ENCODE measurements around the gene FOSL1.

Gene FOSL1

GRCh38 chr11:65917077-65917433, 16.9 kb upstream of the FOSL1 start:
- ATAC-seq (ENCODE audit: low read depth) (no peak), DNase-seq (ENCODE audit: low spot score in 2 of 2) (no peak)
- H3K9me3 Mint-ChIP-seq: no peaks in the 10 kb centered on the region
- H3K36me3 Mint-ChIP-seq: peaks cover 5% of the 10 kb centered on the region
- H3K4me1 Mint-ChIP-seq: peaks cover 23% of the 10 kb centered on the region
- peak overlapping the region; percentile 86 for H3K4me3 Mint-ChIP-seq
- H3K27ac Mint-ChIP-seq: no peak overlapping the region
- no peaks in the 10 kb centered on the region for H3K27me3 Mint-ChIP-seq

DNA sequence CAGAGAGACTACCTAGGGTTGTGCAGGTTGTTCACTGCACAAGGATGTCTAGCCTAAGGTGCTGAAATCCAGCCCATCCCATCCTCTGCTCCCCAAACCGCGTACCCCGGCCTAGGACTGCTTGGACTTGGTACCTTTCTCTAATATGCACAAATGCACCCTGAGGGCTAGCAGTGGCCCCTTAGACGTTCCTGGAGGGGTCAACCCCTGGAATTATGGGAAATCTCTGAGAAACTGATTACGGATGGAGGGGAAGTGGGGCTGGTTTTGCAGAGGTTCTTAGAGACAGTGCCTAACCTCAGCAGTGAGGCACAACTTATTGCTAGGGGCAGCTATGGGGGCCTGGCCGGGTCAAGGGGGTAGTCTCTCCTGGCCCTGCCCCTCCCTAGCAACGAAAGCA, 16.2 kb upstream of the FOSL1 start:
- Mint-ChIP-seq H3K4me1 (peaks cover 25% of the 10 kb centered on the region), H3K4me3 (peak overlapping the region; percentile 86), H3K27ac (no peak overlapping the region), H3K9me3 (no peaks in the 10 kb centered on the region), H3K36me3 (peaks cover 4% of the 10 kb centered on the region), H3K27me3 (peaks cover 3% of the 10 kb centered on the region)
- no peak for DNase-seq (ENCODE audit: low spot score in 2 of 2)
- ATAC-seq (ENCODE audit: low read depth): no peak

- peaks cover 4% of the 10 kb centered on the region for H3K36me3 Mint-ChIP-seq
- H3K4me1 Mint-ChIP-seq: peaks cover 25% of the 10 kb centered on the region
- no peak for ATAC-seq (ENCODE audit: low read depth)
- peaks cover 3% of the 10 kb centered on the region for H3K27me3 Mint-ChIP-seq
- H3K9me3 Mint-ChIP-seq: no peaks in the 10 kb centered on the region
- H3K27ac Mint-ChIP-seq: no peak overlapping the region
- H3K4me3 Mint-ChIP-seq: no peak overlapping the region
- DNase-seq (ENCODE audit: low spot score in 2 of 2): no peak
These were observed 15.6 kb upstream of the FOSL1 start for GRCh38 chr11:65915821-65916251.

DNA sequence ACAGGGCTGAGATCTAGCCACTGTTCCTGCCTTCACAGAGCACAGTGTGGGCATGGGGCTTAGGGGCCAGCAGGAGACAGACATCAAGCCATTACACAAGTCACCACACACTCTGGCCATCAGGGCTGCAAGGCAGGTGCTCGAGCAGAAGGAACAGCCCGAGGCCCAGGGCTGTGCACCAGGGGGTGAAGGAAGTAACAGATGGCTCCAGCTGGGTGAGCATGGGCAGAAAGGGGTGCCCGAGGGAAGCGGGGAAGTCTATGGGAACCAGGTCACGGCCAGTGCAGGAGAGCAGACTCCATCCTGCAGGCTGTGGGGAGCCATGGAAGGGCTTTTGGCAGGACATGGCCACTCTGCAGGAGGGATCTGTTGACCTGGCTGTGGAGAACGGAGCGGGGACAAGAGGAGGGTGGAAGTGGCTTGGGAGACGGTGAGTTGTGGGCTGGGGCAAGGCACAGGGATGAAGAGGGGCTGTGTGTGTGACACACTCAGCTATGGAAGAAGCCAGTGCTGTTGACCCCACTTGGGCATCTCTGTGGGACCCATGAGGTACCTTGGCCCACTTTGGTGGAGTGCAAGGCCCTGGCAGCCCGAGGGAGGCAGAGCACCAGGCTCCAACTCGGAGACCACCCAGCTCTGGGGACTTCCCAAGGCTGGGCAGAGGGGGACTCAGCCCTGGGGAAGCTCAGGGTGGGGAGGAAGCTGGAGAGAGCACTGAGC, 15.1 kb upstream of the FOSL1 start:
- no peak for DNase-seq (ENCODE audit: low spot score in 2 of 2)
- ATAC-seq (ENCODE audit: low read depth): no peak
- Mint-ChIP-seq H3K36me3 (peaks cover 4% of the 10 kb centered on the region), H3K4me1 (peaks cover 25% of the 10 kb centered on the region), H3K27me3 (peaks cover 3% of the 10 kb centered on the region), H3K4me3 (no peak overlapping the region), H3K27ac (no peak overlapping the region), H3K9me3 (no peaks in the 10 kb centered on the region)

GRCh38 chr11:65912845-65913244, 12.7 kb upstream of the FOSL1 start:
- Mint-ChIP-seq H3K9me3 (no peaks in the 10 kb centered on the region), H3K27ac (no peak overlapping the region), H3K4me1 (peaks cover 25% of the 10 kb centered on the region), H3K27me3 (peaks cover 12% of the 10 kb centered on the region), H3K4me3 (no peak overlapping the region), H3K36me3 (peaks cover 4% of the 10 kb centered on the region)
- ATAC-seq (ENCODE audit: low read depth) (no peak), DNase-seq (ENCODE audit: low spot score in 2 of 2) (no peak)

- Mint-ChIP-seq H3K4me3 (no peak overlapping the region), H3K27me3 (peaks cover 13% of the 10 kb centered on the region), H3K9me3 (no peaks in the 10 kb centered on the region), H3K36me3 (peaks cover 1% of the 10 kb centered on the region), H3K4me1 (peaks cover 22% of the 10 kb centered on the region), H3K27ac (no peak overlapping the region)
- ATAC-seq (ENCODE audit: low read depth) (no peak), DNase-seq (ENCODE audit: low spot score in 2 of 2) (no peak)
These were observed 11.7 kb upstream of the FOSL1 start for GRCh38 chr11:65911682-65912568.

DNA sequence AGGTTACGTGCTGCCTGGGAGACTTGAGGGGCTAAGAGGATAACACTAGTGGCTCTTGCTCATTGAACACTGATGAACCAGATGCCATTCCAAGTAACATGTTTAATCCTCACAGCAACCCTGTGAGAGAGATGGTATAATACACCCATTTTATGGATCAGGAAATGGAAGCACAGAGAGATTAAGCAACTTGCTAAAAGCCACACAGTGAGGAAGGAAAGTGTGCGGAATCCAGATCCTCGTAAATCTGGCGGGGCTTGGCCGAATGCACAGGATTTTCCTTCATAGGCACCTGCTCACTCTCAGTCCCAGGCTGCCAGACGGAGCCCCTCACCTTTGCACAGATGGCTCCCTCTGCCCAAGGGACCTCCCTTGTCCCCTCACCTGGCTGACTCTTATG, 7.7 kb upstream of the FOSL1 start:
- Mint-ChIP-seq H3K27ac (no peak overlapping the region), H3K4me1 (peaks cover 5% of the 10 kb centered on the region), H3K9me3 (no peaks in the 10 kb centered on the region), H3K4me3 (no peak overlapping the region), H3K36me3 (no peaks in the 10 kb centered on the region), H3K27me3 (peaks cover 20% of the 10 kb centered on the region)
- DNase-seq (ENCODE audit: low spot score in 2 of 2): no peak
- no peak for ATAC-seq (ENCODE audit: low read depth)

DNA sequence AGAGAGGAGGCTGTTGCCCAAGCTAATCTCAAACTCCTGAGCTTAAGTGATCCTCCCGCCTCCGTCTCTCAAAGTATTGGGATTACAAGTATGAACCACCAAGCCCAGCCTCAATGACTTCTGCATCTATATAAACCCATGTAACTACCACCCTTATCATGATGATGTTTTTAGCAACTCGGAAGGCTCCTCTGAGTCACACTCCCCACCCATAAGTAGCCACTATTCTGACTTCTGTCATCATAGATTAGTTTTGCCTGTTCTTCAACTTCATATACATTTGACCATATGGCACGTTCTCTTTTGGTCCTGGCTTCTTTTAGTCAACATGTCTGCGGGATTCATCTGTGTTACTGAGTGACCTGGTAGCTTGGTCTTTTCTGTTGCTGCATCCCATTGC, 6.4 kb upstream of the FOSL1 start:
- H3K27me3 Mint-ChIP-seq: peaks cover 21% of the 10 kb centered on the region
- H3K36me3 Mint-ChIP-seq: no peaks in the 10 kb centered on the region
- no peaks in the 10 kb centered on the region for H3K9me3 Mint-ChIP-seq
- ATAC-seq (ENCODE audit: low read depth) (no peak), DNase-seq (ENCODE audit: low spot score in 2 of 2) (no peak)
- peaks cover 4% of the 10 kb centered on the region for H3K4me1 Mint-ChIP-seq
- no peak overlapping the region for H3K4me3 Mint-ChIP-seq
- no peak overlapping the region for H3K27ac Mint-ChIP-seq

GRCh38 chr11:65903715-65904114, 3.5 kb upstream of the FOSL1 start:
- Mint-ChIP-seq H3K36me3 (no peaks in the 10 kb centered on the region), H3K9me3 (no peaks in the 10 kb centered on the region), H3K27ac (no peak overlapping the region), H3K4me3 (no peak overlapping the region), H3K27me3 (peaks cover 14% of the 10 kb centered on the region), H3K4me1 (peaks cover 2% of the 10 kb centered on the region)
- ATAC-seq (ENCODE audit: low read depth) (no peak), DNase-seq (ENCODE audit: low spot score in 2 of 2) (no peak)

GRCh38 chr11:65903068-65903481, 2.9 kb upstream of the FOSL1 start:
- ATAC-seq (ENCODE audit: low read depth): no peak
- H3K27me3 Mint-ChIP-seq: peaks cover 12% of the 10 kb centered on the region
- no peak for DNase-seq (ENCODE audit: low spot score in 2 of 2)

GRCh38 chr11:65900899-65901180, 652 bp upstream of the FOSL1 start:
- no peaks in the 10 kb centered on the region for H3K9me3 Mint-ChIP-seq
- H3K27me3 Mint-ChIP-seq: peaks cover 6% of the 10 kb centered on the region
- no peaks in the 10 kb centered on the region for H3K36me3 Mint-ChIP-seq
- peak overlapping the region; percentile 60 for H3K27ac Mint-ChIP-seq
- H3K4me1 Mint-ChIP-seq: peaks cover 4% of the 10 kb centered on the region
- H3K4me3 Mint-ChIP-seq: no peak overlapping the region
- no peak for ATAC-seq (ENCODE audit: low read depth)
- DNase-seq (ENCODE audit: low spot score in 2 of 2): no peak

More at GRCh38 chr11:65903068-65903481, 2.9 kb upstream of the FOSL1 start:
- no peak overlapping the region for H3K4me3 Mint-ChIP-seq
- no peaks in the 10 kb centered on the region for H3K36me3 Mint-ChIP-seq
- no peaks in the 10 kb centered on the region for H3K9me3 Mint-ChIP-seq
- peaks cover 2% of the 10 kb centered on the region for H3K4me1 Mint-ChIP-seq
- H3K27ac Mint-ChIP-seq: no peak overlapping the region

DNA sequence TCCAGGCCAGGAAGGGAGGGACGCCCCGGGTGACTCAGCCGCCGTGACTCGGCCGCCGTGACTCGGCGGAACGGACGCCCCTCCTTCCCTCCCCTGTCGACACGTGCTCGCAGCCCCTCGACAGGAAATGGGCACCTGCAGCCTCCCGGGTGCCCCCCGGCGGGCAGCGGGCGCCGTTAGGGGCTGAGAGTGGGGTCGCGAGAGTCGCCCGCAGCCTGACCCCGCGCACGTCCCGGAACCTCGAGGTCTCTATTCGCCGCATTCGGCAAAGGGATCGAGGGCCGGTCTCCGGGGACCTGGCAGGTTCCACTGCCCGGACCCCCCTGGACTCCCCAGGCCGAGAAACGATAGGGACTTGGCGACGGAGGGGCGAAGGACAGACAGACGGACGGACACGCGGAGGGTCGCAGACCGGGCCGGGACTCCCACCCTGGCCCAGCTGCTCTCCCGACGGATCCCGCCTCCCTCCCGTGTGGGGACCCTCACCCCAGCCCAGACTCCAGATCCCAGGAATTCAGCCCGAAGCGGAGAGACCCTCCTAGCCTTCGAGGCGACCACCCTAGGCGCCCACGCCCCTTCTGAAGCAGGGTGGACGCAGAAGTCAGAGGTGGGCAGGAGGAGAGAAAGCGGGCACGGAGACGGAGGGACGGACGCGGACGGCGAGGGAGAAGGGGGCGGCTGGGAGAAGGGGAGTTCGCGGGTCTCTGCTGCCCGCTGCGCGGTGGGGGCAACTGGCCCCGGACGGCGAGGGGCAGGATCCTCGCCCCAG, 648 bp downstream of the FOSL1 start:
- peaks cover 4% of the 10 kb centered on the region for H3K4me1 Mint-ChIP-seq
- H3K4me3 Mint-ChIP-seq: peak overlapping the region; percentile 70
- H3K36me3 Mint-ChIP-seq: no peaks in the 10 kb centered on the region
- H3K9me3 Mint-ChIP-seq: no peaks in the 10 kb centered on the region
- DNase-seq (ENCODE audit: low spot score in 2 of 2): no peak
- no peak for ATAC-seq (ENCODE audit: low read depth)
- H3K27me3 Mint-ChIP-seq: peaks cover 6% of the 10 kb centered on the region
- peak overlapping the region; percentile 60 for H3K27ac Mint-ChIP-seq

DNA sequence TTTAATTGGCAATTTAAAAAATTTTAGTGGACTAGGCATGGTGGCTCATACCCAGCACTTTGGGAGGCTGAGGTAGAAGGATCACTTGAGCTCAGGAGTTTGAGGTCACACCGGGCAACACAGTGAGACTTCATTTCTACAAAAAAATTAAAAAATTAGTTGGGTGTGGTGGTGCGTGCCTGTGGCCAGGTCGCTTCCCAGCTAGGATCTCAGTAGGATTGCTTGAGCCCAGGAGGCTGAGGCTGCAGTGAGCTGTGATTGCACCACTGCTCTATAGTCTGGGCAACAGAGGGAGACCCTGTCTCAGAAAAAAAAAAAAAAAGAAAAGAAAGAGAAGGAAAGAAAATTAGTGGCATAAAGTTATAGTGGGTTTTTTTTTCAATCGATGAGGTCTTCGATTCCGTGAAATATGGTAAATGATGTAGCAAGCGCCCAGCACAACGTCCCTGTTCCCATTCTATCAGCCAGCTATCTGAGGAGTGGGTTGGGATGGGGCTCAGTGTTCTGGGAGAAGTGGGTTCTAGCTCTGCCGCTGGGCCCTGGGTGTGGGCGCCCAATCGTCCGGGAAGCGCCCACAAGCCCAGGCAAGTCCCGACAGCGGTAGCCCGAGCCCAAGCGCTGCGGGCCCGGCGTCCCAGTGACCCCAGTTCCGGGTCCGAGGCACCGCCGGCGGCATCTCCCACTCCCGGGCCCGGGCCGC, 1.4 kb downstream of the FOSL1 start:
- Mint-ChIP-seq H3K9me3 (no peaks in the 10 kb centered on the region), H3K4me3 (peak overlapping the region; percentile 81), H3K27ac (no peak overlapping the region), H3K4me1 (peaks cover 9% of the 10 kb centered on the region), H3K27me3 (peaks cover 5% of the 10 kb centered on the region), H3K36me3 (no peaks in the 10 kb centered on the region)
- DNase-seq (ENCODE audit: low spot score in 2 of 2): no peak
- no peak for ATAC-seq (ENCODE audit: low read depth)
